B cell (primary cell): ENCODE measurements around the gene DYNC1I2. TPM values are rescaled to one million over a fixed set of nuclear protein-coding genes. Genes with fewer than 3 reads are reported as not detected.

Source experiments
- ATAC-seq: fragments of 200-7000 bp; cut with Tn5 transposase; one replicate; pipeline ENCODE4 v1.10.0; 2021; ENCODE audit warnings: low read depth, mild to moderate bottlenecking, moderate number of reproducible peaks, moderate library complexity
- CTCF ChIA-PET: fragments of 350-600 bp; sonication (Branson Sonifier 250); formaldehyde crosslinking; loops from one replicate; lab custom pipeline; 2021; ENCODE audit warnings: antibody characterized with exemption, inconsistent platforms; lab: Charles Lee
- POLR2A ChIA-PET: fragments of 350-600 bp; sonication (Branson Sonifier 250); formaldehyde crosslinking; loops from one replicate; lab custom pipeline; 2021; ENCODE audit warnings: antibody characterized with exemption; lab: Charles Lee
- DNase-seq: peaks from one replicate; pipeline ENCODE4 v3.0.0; 2013
- H2AFZ ChIP-seq: 2 replicates; pipeline ENCODE4 v1.6.1; 2012; ENCODE audit warnings: mild to moderate bottlenecking, low read depth, low read length; ENCODE audit not compliant: insufficient read depth, poor library complexity, severe bottlenecking
- H3K27ac ChIP-seq, 2 donors: 1 replicate in 1 of 2; 2 replicates in 1 of 2; pipeline ENCODE4 v1.5.1; 2012 to 2013; ENCODE audit warnings: low read length in 2 of 2, mild to moderate bottlenecking in 2 of 2, moderate library complexity in 1 of 2
- H3K27me3 ChIP-seq, 4 experiments: fragments of 200-600 bp in 1 of 4; sonication (generic) in 1 of 4; replicated peaks in 1 of 4; 1 replicate in 2 of 4; 2 replicates in 2 of 4; pipeline versions ENCODE4 v1.6.1 to v1.7.0; 2013 to 2016; ENCODE audit warnings: low read length in 3 of 4, mild to moderate bottlenecking in 2 of 4, mixed read lengths in 1 of 4, moderate library complexity in 1 of 4; ENCODE audit not compliant: insufficient read depth in 4 of 4, control insufficient read depth in 3 of 4; ENCODE audit errors: control extremely low read depth in 1 of 4
- H3K36me3 ChIP-seq, 2 experiments: replicated peaks in 1 of 2; 1 replicate in 1 of 2; 2 replicates in 1 of 2; pipeline versions ENCODE4 v1.6.1 to v1.7.1; 2013; ENCODE audit warnings: low read length in 1 of 2; ENCODE audit not compliant: insufficient read depth in 2 of 2, control insufficient read depth in 1 of 2; ENCODE audit errors: control extremely low read depth in 1 of 2, extremely low read depth in 1 of 2
- H3K4me1 ChIP-seq, 2 donors: fragments of 200-600 bp in 1 of 2; sonication (generic) in 1 of 2; 1 replicate in 1 of 2; 2 replicates in 1 of 2; pipeline versions ENCODE4 v1.5.1 to v1.6.1; 2013 to 2017; ENCODE audit warnings: low read length in 2 of 2; ENCODE audit not compliant: control insufficient read depth in 2 of 2, insufficient read depth in 2 of 2
- H3K4me2 ChIP-seq: replicated peaks from 2 replicates; pipeline ENCODE3; 2012; ENCODE audit warnings: mild to moderate bottlenecking, low read depth, low read length; ENCODE audit not compliant: poor library complexity, severe bottlenecking
- H3K4me3 ChIP-seq, 5 experiments: fragments of 200-600 bp in 1 of 5; sonication (generic) in 1 of 5; 1 replicate in 3 of 5; 2 replicates in 2 of 5; pipeline versions ENCODE4 v1.5.1 to v1.7.0; 2011 to 2016; ENCODE audit warnings: low read length in 4 of 5, mild to moderate bottlenecking in 4 of 5, low read depth in 2 of 5, control low read depth in 1 of 5, moderate library complexity in 1 of 5; ENCODE audit not compliant: insufficient read depth in 1 of 5; ENCODE audit errors: control extremely low read depth in 1 of 5, extremely low read depth in 1 of 5
- H3K79me2 ChIP-seq: fragments of 200-600 bp; sonication (generic); one replicate; pipeline ENCODE4 v1.6.0; 2016; ENCODE audit warnings: low read length; ENCODE audit not compliant: control insufficient read depth, insufficient read depth
- H3K9ac ChIP-seq: fragments of 200-600 bp; sonication (generic); 2 replicates; pipeline ENCODE4 v1.6.1; 2017; ENCODE audit warnings: mild to moderate bottlenecking, low read length, moderate library complexity
- H3K9me3 ChIP-seq, 3 donors: one replicate each; pipeline versions ENCODE4 v1.6.1 to v1.7.1; 2013; ENCODE audit warnings: low read length in 2 of 3; ENCODE audit not compliant: control insufficient read depth in 2 of 3, insufficient read depth in 1 of 3; ENCODE audit errors: control extremely low read depth in 1 of 3
- H4K20me1 ChIP-seq: 2 replicates; pipeline ENCODE4 v1.6.0; 2012; ENCODE audit warnings: mild to moderate bottlenecking, low read length; ENCODE audit not compliant: insufficient read depth, control insufficient read depth, poor library complexity, severe bottlenecking
- H3K27ac Mint-ChIP-seq: one replicate; pipeline ENCODE4 v1.8.0; 2021; ENCODE audit warnings: mixed read lengths
- H3K27me3 Mint-ChIP-seq: one replicate; pipeline ENCODE4 v1.8.0; 2021; ENCODE audit warnings: mixed read lengths
- H3K4me1 Mint-ChIP-seq: one replicate; pipeline ENCODE4 v1.8.0; 2021; ENCODE audit warnings: mixed read lengths
- H3K4me3 Mint-ChIP-seq: one replicate; pipeline ENCODE4 v1.8.0; 2021; ENCODE audit warnings: mixed read lengths
- H3K9me3 Mint-ChIP-seq: one replicate; pipeline ENCODE4 v1.8.0; 2022; ENCODE audit warnings: mixed read lengths; ENCODE audit not compliant: insufficient read depth
- CTCF ChIP-seq: fragments of 200-600 bp; IDR thresholded peaks from one replicate; pipeline ENCODE4 v1.8.0; 2022; ENCODE audit warnings: antibody characterized with exemption, mild to moderate bottlenecking
- EZH2 ChIP-seq: IDR thresholded peaks from 2 replicates; pipeline ENCODE4 v1.6.1; 2012; ENCODE audit warnings: borderline replicate concordance, low read depth, mild to moderate bottlenecking, moderate library complexity, low read length; ENCODE audit not compliant: insufficient read depth, poor library complexity, severe bottlenecking
- WGBS: methylation state at CpG from one replicate; pipeline ENCODE4 v1.1.5; 2013; ENCODE audit warnings: missing lambda C conversion rate; ENCODE audit not compliant: insufficient coverage; 5-methylcytosine and 5-hydroxymethylcytosine counted together
- intact Hi-C: fragments of 100-400 bp; cut with micrococcal nuclease; formaldehyde crosslinking; loops from one replicate; pipeline ENCODE4 v1.10.0; 2022
- polyA plus RNA-seq: library from polyadenylated mRNA; depleted of rRNA; stranded (reverse); fragments of >200 nt; gene quantifications from 2 replicates; pipeline ENCODE4 v1.2.3, GENCODE V29; 2012
- total RNA-seq, 2 donors: library from RNA; stranded (reverse); fragments of 120-200 nt in 1 of 2; gene quantifications; 1 replicate in 1 of 2; 2 replicates in 1 of 2; pipeline versions ENCODE4 v1.2.3 to v1.2.4, GENCODE V29; 2013 to 2022

DYNC1I2 gene
- total and polyA plus RNA-seq, 2 donors (not counting 1 experiment from before 2014, with no cell fraction given): 20.4 to 57.6 TPM

GRCh38 chr2:171655586-171655985 is 31.7 kb upstream of the DYNC1I2 start:
- POLR2A ChIA-PET: no interaction called here
- CTCF ChIA-PET: interaction anchor here (0.6 to 1.5 kb wide), 2 partner anchors 727 to 1875 kb away, joined by 3 to 4 read pairs; partner anchors contain the start of gene GORASP2

GRCh38 chr2:171667041-171667440 is 20.2 kb upstream of the DYNC1I2 start:
- ATAC-seq (no peak), DNase-seq (no peak)
- Mint-ChIP-seq H3K27ac (no peak overlapping the region), H3K4me3 (no peak overlapping the region), H3K4me1 (no peaks in the 10 kb centered on the region), H3K27me3 (peaks cover 29% of the 10 kb centered on the region), H3K9me3 (no peaks in the 10 kb centered on the region)
- H4K20me1 ChIP-seq: no peaks in the 10 kb centered on the region
- H3K27ac ChIP-seq: no peak overlapping the region
- intact Hi-C loops: no loop called here
- peaks cover 0 to 4% (median 1%) of the 10 kb centered on the region in 4 experiments for H3K27me3 ChIP-seq
- no peak overlapping the region for H3K9ac ChIP-seq
- POLR2A ChIA-PET: no interaction called here
- no peaks in the 10 kb centered on the region for H3K36me3 ChIP-seq
- H3K79me2 ChIP-seq: no peaks in the 10 kb centered on the region
- no peaks in the 10 kb centered on the region for H3K9me3 ChIP-seq
- no peak overlapping the region for H3K4me3 ChIP-seq
- H3K4me1 ChIP-seq: no peaks in the 10 kb centered on the region
- TF ChIP-seq EZH2 (no peak), CTCF (no peak)
- no peak overlapping the region for H2AFZ ChIP-seq
- H3K4me2 ChIP-seq: no peak overlapping the region
- CTCF ChIA-PET: interaction anchor here (1.0 kb wide), 2 partner anchors 36 to 68 kb away, joined by 3 read pairs; no protein-coding TSS in a partner anchor

More at GRCh38 chr2:171655586-171655985, 31.7 kb upstream of the DYNC1I2 start:
- peak; percentile 77 for ATAC-seq
- H3K79me2 ChIP-seq: no peaks in the 10 kb centered on the region
- peak overlapping the region in 1 of 5 experiments; percentile 31 for H3K4me3 ChIP-seq
- peak overlapping the region; percentile 8 for H3K4me3 Mint-ChIP-seq
- no peaks in the 10 kb centered on the region for H4K20me1 ChIP-seq
- TF ChIP-seq CTCF: no peak
- TF ChIP-seq EZH2: no peak
- H3K27me3 Mint-ChIP-seq: peaks cover 9% of the 10 kb centered on the region
- no peaks in the 10 kb centered on the region for H3K9me3 Mint-ChIP-seq
- peak overlapping the region; percentile 44 for H2AFZ ChIP-seq
- peaks cover 23% of the 10 kb centered on the region for H3K4me1 Mint-ChIP-seq
- intact Hi-C loops: no loop called here
- peak overlapping the region; percentile 57 for H3K4me2 ChIP-seq
- peaks cover 14 to 17% of the 10 kb centered on the region in 2 donors for H3K4me1 ChIP-seq
- WGBS: no CpG with 5 or more reads among the region's 1 CpG
- H3K27ac Mint-ChIP-seq: peak overlapping the region; percentile 84
- peaks cover 0 to 10% (median 4%) of the 10 kb centered on the region in 3 donors for H3K9me3 ChIP-seq
- H3K27ac ChIP-seq: peak overlapping the region; percentile 5 to 76
- H3K9ac ChIP-seq: peak overlapping the region; percentile 43
- peaks cover 0 to 5% (median 0%) of the 10 kb centered on the region in 4 experiments for H3K27me3 ChIP-seq
- no peaks in the 10 kb centered on the region for H3K36me3 ChIP-seq
- peak; percentile 59 for DNase-seq
